ENCODE results near the gene ZNF865.

GRCh38 chr19:55578031-55578760, 27.3 kb upstream of the ZNF865 start:
- TF ChIP-seq GATA2 (IDR thresholded peaks at IDR 0.05; ENCODE audit: low read depth, low read length) = no peak
- no peak for TF ChIP-seq GATA3 (IDR thresholded peaks at IDR 0.05; ENCODE audit: low read depth, low read length)
